ENCODE measurements around the gene FABP2.
"Not testable (repeated sequence)": the region's sequence is repeated elsewhere in the genome, so short reads cannot be mapped to it uniquely, and the experiment has no call there.

GRCh38 chr4:119343293-119343692 lies 21.4 kb upstream of the FABP2 start:
- not testable (repeated sequence) for TF ChIP-seq POLR2A (IDR thresholded peaks at IDR 0.05; ENCODE audit: extremely low read depth, insufficient read length); CTCF (IDR thresholded peaks at IDR 0.05; ENCODE audit: low read depth, low read length); MAX (IDR thresholded peaks at IDR 0.05; ENCODE audit: low read depth, low read length); MYC (IDR thresholded peaks at IDR 0.05; ENCODE audit: low read depth, low read length)

Measured in NB4 (cell line).